ENCODE data around the gene ANKUB1.

GRCh38 chr3:149777414-149778214 is 14.7 kb downstream of the ANKUB1 start:
- TF ChIP-seq CTCF (IDR thresholded peaks at IDR 0.05; ENCODE audit: poor library complexity, severe bottlenecking) (no peak), EZH2 (IDR thresholded peaks at IDR 0.05; ENCODE audit: borderline replicate concordance, insufficient read depth, low read length, poor library complexity, severe bottlenecking) (no peak), POLR2AphosphoS5 (IDR thresholded peaks at IDR 0.05) (no peak), EP300 (conservative IDR thresholded peaks at IDR 0.05; ENCODE audit: poor library complexity, severe bottlenecking) (no peak), RAD21 (conservative IDR thresholded peaks at IDR 0.05) (no peak), TAF1 (IDR thresholded peaks at IDR 0.05; ENCODE audit: low read depth) (no peak), MXI1 (conservative IDR thresholded peaks at IDR 0.05; ENCODE audit: poor library complexity, severe bottlenecking) (no peak), SMC3 (conservative IDR thresholded peaks at IDR 0.05; ENCODE audit: poor library complexity) (no peak), REST (IDR thresholded peaks at IDR 0.05; ENCODE audit: borderline replicate concordance) (no peak)
